GM13977 (cell line): ENCODE data around the gene FBXO28.

Experiments
- DNase-seq: peaks from one replicate; pipeline ENCODE4 v3.0.0; 2012; ENCODE audit warnings: low spot score
- CTCF ChIP-seq: IDR thresholded peaks from 2 replicates; pipeline ENCODE4 v1.5.1; 2012; ENCODE audit warnings: mild to moderate bottlenecking, control low read depth; ENCODE audit not compliant: insufficient read depth; ENCODE audit errors: extremely low read depth, missing control alignments
- in situ Hi-C: fragments of 300-500 bp; cut with MboI; formaldehyde crosslinking; loops from one replicate; pipeline ENCODE4 v1.12.0; 2022; ENCODE audit warnings: low sequenced_read_pairs, low pct_unique_long_range_greater_than_20kb, mixed read lengths, inconsistent platforms; ENCODE audit not compliant: unreplicated experiment

FBXO28 gene

DNA sequence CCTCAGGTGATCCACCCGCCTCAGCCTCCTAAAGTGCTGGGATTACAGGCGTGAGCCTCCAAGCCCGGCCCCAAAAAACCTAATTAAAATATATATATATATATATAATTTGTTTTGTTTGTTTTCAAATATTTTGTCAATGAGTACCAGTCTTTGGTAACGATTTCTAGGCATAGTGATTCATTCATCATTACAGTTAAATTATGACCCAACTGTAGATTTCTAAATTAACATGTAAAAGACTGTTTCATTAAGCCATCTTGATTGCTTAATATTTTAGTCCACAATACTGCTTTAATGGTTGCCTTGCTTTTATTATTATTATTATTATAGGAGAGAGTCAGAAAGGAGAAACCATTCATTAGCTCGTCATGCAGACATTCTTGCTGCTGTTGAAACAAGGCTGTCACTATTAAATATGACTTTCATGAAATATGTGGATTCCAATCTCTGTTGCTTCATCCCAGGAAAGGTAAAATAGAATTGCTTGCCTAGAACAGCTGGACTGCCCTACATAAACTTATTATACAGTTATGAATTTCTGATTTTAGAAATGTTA lies 19.9 kb downstream of the FBXO28 start:
- in situ Hi-C loops, result loop anchor here (25.0 kb wide), 1 partner anchor 328 kb away; no protein-coding TSS in a partner anchor
- TF ChIP-seq CTCF, result no peak

DNA sequence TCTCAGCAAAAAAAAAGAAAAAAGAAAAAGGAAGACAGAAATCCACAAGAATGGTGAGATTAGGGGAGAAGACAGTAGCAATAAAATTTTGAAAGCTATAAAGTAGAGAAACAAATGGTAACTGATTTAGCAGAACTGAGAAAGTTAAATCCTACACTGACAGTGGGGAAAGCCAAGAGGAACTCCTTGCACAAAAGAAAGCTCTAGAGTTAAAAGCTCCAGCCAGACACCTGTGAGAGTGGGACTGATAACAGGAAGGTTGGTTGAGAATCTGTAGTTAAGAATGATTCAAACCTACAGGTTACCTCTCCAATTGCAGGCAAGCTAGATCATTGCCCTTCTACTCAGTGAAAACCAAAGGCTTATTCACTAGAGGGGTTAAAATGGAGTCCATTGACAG lies 23.6 kb downstream of the FBXO28 start:
- in situ Hi-C loops, result loop anchor here (25.0 kb wide), 1 partner anchor 325 kb away; no protein-coding TSS in a partner anchor

More for the DNA sequence above, 19.9 kb downstream of the FBXO28 start:
- DNase-seq, result no peak

GRCh38 chr1:224138198-224138597 lies 24.3 kb downstream of the FBXO28 start:
- in situ Hi-C loops, result loop anchor here (25.0 kb wide), 1 partner anchor 324 kb away; no protein-coding TSS in a partner anchor
- TF ChIP-seq CTCF, result no peak
- DNase-seq, result no peak

More for the DNA sequence above, 23.6 kb downstream of the FBXO28 start:
- TF ChIP-seq CTCF, result no peak
- no peak for DNase-seq

DNA sequence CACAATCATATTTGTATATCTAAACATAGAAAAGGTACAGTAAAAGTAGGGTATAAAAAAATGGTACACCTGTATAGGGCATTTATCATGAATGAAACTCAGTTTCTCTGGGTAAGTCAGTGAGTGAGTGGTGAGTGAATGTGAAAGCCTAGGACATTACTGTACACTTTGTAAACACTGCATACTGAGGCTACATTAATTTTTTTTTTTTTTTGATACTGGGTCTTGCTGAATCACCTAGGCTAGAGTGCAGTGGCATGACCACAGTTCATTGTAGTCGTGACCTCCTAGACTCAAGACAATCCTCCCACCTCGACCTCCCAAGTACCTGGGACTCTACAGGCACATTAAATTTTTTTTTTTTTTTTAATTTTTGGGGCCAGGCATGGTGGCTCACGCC lies 27.8 kb downstream of the FBXO28 start:
- in situ Hi-C loops, result loop anchor here (25.0 kb wide), 1 partner anchor 321 kb away; no protein-coding TSS in a partner anchor
- no peak for DNase-seq
- no peak for TF ChIP-seq CTCF

DNA sequence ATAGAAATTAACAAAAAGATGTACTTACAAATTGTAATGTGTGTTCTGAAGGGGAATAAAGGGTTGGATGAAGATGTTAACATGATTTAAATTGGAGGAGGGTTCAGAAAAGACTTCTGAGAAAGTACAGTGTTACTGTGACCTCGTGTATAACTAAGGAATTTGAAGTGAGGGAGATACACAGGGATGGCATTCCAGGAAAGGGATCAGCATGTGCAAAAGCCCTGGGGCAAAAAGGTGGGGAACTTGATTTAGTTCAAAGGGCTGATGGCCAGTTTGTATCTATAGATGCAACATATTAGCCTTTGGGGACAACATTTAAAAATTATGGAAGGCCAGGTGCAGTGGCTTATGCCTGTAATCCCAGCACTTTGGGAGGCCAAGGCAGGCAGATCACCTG lies 35.8 kb downstream of the FBXO28 start:
- TF ChIP-seq CTCF, result no peak
- in situ Hi-C loops, result loop anchor here (25.0 kb wide), 1 partner anchor 313 kb away; no protein-coding TSS in a partner anchor
- DNase-seq, result no peak

- no peak for TF ChIP-seq CTCF
- in situ Hi-C loops, result no loop called here
- DNase-seq, result no peak
Measured at GRCh38 chr1:224151117-224151516, 37.2 kb downstream of the FBXO28 start.
